Choroid plexus epithelial cell (primary cell): Measurements from ENCODE around the gene SLF2.
"Not testable (repeated sequence)": the region's sequence is repeated elsewhere in the genome, so short reads cannot be mapped to it uniquely, and the experiment has no call there.

ENCODE experiments used
- DNase-seq: peaks from one replicate; pipeline ENCODE4 v3.0.0-alpha.2; 2010; ENCODE audit warnings: low read depth
- H3K4me3 ChIP-seq: 2 replicates; pipeline ENCODE4 v1.5.1; 2011; ENCODE audit warnings: low read depth, mild to moderate bottlenecking, control low read depth, low read length, moderate library complexity
- CTCF ChIP-seq: conservative IDR thresholded peaks from 2 replicates; pipeline ENCODE4 v1.5.1; 2011; ENCODE audit warnings: low read depth, mild to moderate bottlenecking, control low read depth, inconsistent platforms, low read length, moderate library complexity

SLF2 gene

GRCh38 chr10:100879741-100880360, 32.9 kb upstream of the SLF2 start:
- DNase-seq: no peak
- no peak overlapping the region for H3K4me3 ChIP-seq
- no peak for TF ChIP-seq CTCF

- no peak overlapping the region for H3K4me3 ChIP-seq
- no peak for TF ChIP-seq CTCF
- DNase-seq: no peak
These were observed 31.1 kb upstream of the SLF2 start for GRCh38 chr10:100881556-100882213.

- no peak overlapping the region for H3K4me3 ChIP-seq
- no peak for TF ChIP-seq CTCF
- no peak for DNase-seq
These were observed 30.5 kb upstream of the SLF2 start for GRCh38 chr10:100882252-100882651.

GRCh38 chr10:100882671-100883311, 30.0 kb upstream of the SLF2 start:
- H3K4me3 ChIP-seq: no peak overlapping the region
- peak; percentile 40 for DNase-seq
- TF ChIP-seq CTCF: no peak

- no peak overlapping the region for H3K4me3 ChIP-seq
- no peak for TF ChIP-seq CTCF
- DNase-seq: no peak
These were observed 29.4 kb upstream of the SLF2 start for GRCh38 chr10:100883312-100883821.

- not testable (repeated sequence) for H3K4me3 ChIP-seq, DNase-seq
These were observed 27.2 kb upstream of the SLF2 start for GRCh38 chr10:100885611-100886010.

- no peak for TF ChIP-seq CTCF
- no peak for DNase-seq
- H3K4me3 ChIP-seq: no peak overlapping the region
These were observed 26.7 kb upstream of the SLF2 start for GRCh38 chr10:100886091-100886490.
